Fibroblast of mammary gland (primary cell): ENCODE data around the gene FILIP1L.

ENCODE experiments used
- DNase-seq: peaks from one replicate; pipeline ENCODE4 v3.0.0-alpha.2; 2010; ENCODE audit warnings: low read depth
- H3K4me3 ChIP-seq: 2 replicates; pipeline ENCODE4 v1.5.1; 2011; ENCODE audit warnings: low read depth, mild to moderate bottlenecking, low read length, moderate library complexity; ENCODE audit not compliant: control insufficient read depth
- CTCF ChIP-seq: conservative IDR thresholded peaks from 2 replicates; pipeline ENCODE4 v1.5.1; 2011; ENCODE audit warnings: low read depth, low read length, inconsistent platforms; ENCODE audit not compliant: control insufficient read depth, insufficient read depth

Gene FILIP1L

GRCh38 chr3:100149130-100149529, 34.8 kb upstream of the FILIP1L start:
- H3K4me3 ChIP-seq, result no peak overlapping the region
- no peak for TF ChIP-seq CTCF
- no peak for DNase-seq

GRCh38 chr3:100144255-100144866, 30.1 kb upstream of the FILIP1L start:
- DNase-seq, result no peak
- no peak for TF ChIP-seq CTCF
- H3K4me3 ChIP-seq, result no peak overlapping the region

- DNase-seq, result peak; percentile 62
- TF ChIP-seq CTCF, result no peak
- H3K4me3 ChIP-seq, result no peak overlapping the region
Observed at GRCh38 chr3:100141586-100141985, 27.3 kb upstream of the FILIP1L start.

GRCh38 chr3:100140976-100141375, 26.7 kb upstream of the FILIP1L start:
- TF ChIP-seq CTCF, result no peak
- peak; percentile 53 for DNase-seq
- no peak overlapping the region for H3K4me3 ChIP-seq

GRCh38 chr3:100136921-100137320, 22.6 kb upstream of the FILIP1L start:
- no peak for TF ChIP-seq CTCF
- DNase-seq, result peak; percentile 40
- H3K4me3 ChIP-seq, result no peak overlapping the region

GRCh38 chr3:100131241-100131640, 16.9 kb upstream of the FILIP1L start:
- no peak overlapping the region for H3K4me3 ChIP-seq
- DNase-seq, result no peak
- TF ChIP-seq CTCF, result no peak

- TF ChIP-seq CTCF, result no peak
- DNase-seq, result no peak
- H3K4me3 ChIP-seq, result no peak overlapping the region
Observed at GRCh38 chr3:100129941-100130340, 15.6 kb upstream of the FILIP1L start.
